Pulmonary artery endothelial cell (primary cell): Measurements from ENCODE around the gene TMEM178B. TPM values are rescaled to one million over a fixed set of nuclear protein-coding genes. Genes with fewer than 3 reads are reported as not detected.
"Not testable (repeated sequence)": the region's sequence is repeated elsewhere in the genome, so short reads cannot be mapped to it uniquely, and the experiment has no call there.

ENCODE experiments used
- DNase-seq: peaks from one replicate; pipeline ENCODE4 v3.0.0-alpha.2; 2011; ENCODE audit warnings: low read depth, low spot score
- total RNA-seq: library from RNA; depleted of rRNA; stranded (reverse); fragments of >200 nt; gene quantifications from 2 replicates; pipeline ENCODE4 v1.2.3, GENCODE V29; 2014

Gene TMEM178B
- total RNA-seq, 1 donor from 2014 or later = not detected

DNA sequence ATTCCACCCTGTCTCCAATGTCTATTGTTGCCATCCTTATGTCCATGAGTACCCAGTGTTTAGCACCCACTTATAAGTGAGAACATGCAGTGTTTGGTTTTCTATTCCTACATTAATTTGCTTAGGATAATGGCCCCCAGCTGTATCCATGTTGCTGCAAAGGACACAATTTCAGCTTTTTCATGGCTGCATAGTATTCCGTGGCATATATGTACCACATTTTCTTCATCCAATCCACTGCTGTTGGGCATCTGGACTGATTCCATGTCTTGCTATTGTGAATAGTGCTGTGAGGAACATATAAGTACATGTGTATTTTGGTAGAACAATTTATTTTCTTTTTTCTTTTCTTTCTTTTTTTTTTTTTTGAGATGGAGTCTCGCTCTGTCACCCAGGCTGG is 68.2 kb downstream of the TMEM178B start:
- no peak for DNase-seq

DNA sequence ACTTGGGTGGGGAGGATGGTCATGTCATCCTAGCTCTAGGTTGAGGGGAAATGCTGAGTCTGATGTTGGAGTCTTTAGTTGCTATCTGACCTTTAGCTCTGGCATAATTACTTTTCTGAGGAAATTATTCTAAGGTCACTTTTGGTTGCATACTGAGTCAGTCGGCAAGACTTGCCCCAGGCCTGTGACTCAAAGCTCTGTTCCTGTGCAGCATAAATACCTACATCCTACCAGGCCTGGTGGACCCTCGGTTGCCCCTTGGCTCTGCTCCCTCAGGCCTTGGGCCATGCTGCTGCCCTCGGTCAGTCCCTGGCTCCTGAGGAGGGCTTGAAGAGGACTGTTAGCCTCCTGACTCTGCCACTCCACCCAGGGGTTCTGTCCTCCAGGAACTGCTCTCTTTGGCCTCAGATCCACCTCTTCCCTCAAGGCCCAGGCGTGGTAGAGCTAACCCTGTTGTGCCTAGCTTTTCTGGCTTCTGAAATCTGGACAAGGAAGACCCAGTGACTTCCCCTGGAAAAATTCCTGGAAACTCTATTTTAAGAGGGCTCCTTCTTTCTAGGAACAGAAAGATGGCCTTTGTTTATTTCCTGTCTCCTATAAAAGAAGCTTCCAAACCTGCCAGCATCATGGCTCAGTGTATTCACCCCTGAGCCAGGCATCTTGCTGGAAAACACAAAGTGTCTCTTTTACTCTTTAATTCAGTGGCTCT is 71.2 kb downstream of the TMEM178B start:
- no peak for DNase-seq

DNA sequence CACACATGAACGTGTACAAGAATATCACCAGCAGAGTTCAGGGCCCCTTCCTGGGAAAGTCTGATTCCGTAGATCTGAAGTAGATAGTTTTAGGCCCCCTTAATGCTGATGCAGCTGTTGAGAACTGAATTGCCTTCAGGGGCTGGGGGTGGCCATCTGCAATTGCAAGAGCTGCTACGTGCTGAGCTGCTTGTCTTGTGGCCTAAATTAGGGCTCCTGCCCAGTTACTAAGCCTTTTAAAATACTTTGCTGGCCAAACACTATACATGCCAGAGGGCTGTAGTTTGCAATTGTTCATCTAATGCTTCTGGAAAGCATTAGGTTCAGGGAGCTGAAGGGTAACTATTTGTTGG is 71.7 kb downstream of the TMEM178B start:
- no peak for DNase-seq

DNA sequence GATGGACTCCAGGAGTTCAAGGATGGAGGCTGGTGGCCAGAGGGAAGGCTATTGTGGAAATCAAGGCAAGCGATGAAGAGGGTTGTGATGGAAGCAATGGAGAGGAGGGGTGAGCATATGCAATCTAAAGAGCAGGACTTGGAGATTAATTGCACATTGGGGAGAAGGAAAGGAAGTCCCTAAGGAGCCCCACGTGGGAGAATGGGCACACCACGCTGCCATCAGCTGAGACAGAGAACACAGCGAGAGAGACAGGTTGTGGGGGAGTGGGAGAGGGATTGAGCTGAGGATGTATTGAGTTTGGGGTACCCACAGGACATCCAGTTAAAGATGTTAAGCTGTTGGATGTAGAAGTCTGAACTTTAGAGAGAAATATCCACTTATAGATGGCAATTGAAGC is 73.6 kb downstream of the TMEM178B start:
- no peak for DNase-seq

GRCh38 chr7:141150465-141150864 is 76.6 kb downstream of the TMEM178B start:
- DNase-seq = no peak

DNA sequence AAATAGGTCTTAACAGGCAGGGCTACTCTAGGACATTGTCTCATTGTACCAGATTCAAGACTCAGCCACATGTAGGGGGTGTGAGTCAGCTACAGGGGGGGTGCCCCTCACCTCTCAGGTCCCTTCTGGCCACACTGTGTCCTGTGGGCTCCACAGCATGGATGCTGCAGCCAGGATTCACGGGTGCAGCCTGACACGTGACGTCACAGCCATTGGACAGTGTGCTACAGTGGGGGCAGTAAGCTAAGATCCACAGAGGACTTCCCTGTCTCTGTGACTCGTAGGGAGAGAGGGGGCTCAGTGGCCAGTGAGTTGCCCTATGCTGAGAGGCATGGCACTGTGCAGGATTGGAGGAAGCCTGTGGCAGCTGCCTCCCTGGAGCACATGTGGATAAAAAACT is 77.9 kb downstream of the TMEM178B start:
- no peak for DNase-seq

GRCh38 chr7:141153231-141153630 is 79.4 kb downstream of the TMEM178B start:
- no peak for DNase-seq

DNA sequence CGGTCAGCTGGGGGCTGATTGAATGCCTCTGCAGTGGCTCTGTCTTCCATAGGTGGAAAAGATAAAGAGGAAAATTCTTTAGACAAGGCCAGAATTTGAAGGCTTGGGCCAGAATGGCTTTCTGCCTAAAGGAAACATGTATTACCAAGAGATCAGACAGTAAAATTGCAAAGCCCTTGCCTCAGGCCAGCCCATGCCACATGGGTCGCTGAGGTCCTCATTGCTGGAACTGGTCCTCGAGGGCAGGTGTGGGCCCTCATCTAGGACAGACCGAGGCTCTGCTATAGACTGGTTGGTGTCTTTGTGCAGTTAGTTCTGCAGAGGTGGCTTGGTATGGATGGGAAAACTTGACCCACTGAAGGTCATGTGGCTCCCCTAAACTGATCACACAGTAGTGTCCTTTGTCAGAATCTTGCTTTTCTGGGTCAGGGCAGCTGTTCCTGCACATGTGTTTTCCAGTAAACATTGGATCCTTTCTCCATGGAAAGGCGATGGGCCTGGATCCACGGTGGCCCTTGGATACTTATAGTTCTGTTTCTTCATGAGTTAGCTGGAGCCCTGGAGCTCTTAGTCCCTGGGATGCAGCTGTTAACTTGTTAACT is 80.4 kb downstream of the TMEM178B start:
- DNase-seq = no peak

DNA sequence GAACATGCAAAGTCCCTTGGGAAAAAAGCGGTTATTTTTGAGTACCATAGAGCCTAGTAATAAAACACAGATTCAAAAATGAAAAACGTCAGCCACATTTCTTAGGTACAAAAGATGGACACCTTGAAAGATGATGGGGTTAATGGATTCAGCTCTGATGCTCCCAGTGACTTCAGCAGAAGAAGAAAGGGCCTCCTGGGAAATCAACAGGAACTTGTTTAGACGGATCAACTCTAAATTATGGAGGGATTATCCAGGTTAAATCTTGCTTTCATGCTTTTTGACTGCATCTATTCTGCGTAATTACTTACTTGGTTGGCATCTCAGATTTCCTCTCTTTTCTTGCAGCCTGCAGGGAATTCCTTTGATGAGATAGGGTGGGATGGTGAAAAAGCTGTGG is 82.5 kb downstream of the TMEM178B start:
- no peak for DNase-seq

DNA sequence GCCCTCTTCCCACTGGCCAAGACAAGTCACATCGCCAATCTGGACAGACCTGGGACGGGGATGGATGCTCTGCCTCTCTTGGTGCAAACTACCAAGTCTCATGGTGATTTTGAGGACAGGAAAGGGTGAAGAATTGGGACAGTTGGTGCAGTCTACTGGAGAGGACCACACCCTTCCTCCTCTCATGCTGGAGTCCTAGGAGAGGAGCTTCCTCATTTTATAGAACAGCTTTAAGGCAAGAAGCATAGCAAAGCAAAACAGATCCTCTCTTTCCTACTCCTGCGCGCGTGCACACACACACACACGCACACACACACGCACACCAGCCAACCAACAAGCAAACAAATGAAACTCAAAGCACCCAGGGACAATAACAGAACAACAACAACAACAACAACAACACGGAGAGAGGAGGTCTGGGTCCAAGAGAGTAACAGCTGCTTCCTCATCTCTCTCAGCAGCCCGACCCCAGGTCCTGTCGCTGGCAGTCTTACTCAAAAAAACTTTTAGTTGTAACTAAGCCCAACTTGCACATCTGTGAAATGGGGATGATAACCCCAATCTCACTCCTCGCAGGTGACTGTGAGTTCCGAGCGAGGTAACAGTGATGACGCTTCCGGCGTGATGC is 83.4 kb downstream of the TMEM178B start:
- no peak for DNase-seq

DNA sequence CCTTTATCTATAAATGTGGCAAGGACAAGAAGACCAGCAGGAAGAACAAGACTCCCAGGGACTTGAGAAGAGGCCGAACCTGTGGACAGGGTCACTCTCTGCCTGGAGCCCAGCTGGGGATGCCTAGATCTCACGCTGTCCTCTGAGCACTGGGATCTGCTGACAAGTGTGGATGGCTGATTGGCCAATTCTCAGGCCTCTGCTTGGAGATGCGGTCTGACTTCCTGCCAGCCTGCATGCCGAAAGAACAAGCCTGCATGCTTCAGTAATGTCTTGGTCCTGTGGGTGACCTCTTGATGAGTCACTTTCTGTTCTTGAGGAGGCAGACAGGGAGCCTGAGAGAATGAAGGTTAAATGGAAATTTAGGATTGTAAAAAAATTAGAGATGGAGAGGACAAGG is 84.7 kb downstream of the TMEM178B start:
- no peak for DNase-seq

DNA sequence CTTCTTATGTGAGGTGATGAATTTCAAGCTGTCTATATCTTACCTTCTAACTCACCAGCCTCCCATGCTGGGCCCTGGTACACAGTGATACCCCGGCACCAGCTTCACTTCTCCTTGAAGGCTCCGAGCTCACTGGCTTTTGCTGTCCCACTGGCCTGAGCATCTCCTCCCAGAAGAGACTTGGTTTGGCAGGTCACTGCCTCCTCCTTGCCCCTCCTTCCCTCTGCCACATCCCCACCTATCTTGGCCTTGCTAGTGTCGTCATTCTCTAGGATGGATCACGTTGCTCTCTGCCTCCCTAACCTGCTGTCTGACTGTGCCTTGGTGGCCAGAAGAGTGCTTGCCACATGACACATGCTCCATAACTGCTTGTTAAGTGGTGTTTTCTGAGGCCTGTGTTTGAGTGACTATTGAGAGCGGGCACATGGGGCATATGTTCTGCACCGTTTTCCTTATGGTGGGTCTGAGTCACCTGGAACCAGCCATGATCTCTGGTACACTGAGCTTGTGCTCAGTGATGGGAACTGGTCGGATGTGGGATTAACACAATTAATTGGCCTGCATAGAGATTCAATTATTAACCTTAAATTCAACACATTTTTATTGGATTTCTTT is 86.5 kb downstream of the TMEM178B start:
- no peak for DNase-seq

DNA sequence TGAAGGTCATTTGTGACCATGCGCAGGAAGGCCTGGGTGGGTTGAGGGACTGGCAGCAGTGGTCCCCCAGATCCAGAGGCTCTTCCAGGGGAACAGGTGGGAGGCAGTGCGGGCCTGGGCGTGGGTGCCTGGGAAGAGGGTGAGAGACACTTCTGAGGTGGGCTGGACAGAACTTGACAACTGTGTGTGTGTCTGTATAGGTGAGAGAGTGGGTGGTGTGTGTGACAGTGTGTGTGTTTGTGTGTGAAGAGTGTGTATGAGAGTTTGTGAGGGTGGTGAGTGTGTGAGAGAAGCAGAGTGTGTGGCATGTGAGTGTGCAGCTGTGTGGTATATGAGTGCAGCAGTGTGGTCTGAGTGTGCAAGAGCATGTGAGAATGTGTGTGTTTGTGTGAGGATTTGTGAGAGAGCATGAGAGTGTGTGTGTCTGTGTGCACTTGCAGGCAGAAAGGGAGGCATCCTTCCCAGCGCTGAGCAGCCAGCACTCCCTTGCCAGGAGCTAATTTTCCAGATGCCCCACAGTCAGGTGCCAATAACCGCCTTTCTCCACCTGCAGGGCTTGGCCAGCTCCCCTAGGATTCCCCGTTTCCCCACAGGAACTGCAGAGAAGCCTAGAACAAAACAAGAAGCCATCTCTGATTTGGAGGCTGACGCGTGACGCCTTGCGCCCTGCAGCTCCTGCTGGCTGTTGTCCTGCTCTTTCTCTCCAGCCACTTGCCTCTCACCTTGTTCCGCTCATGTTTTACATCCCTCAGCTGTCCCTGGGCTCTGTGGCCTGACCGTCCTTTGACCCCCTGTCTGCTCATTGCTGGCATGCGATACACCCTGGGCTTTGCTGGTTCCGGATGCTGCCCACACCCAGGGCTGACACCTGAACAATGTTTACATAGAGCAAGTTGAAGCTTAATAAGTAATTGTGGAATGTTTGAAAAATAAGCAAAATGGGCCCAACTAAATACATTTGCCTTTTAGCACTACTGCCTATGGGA is 88.0 kb downstream of the TMEM178B start:
- DNase-seq = no peak

DNA sequence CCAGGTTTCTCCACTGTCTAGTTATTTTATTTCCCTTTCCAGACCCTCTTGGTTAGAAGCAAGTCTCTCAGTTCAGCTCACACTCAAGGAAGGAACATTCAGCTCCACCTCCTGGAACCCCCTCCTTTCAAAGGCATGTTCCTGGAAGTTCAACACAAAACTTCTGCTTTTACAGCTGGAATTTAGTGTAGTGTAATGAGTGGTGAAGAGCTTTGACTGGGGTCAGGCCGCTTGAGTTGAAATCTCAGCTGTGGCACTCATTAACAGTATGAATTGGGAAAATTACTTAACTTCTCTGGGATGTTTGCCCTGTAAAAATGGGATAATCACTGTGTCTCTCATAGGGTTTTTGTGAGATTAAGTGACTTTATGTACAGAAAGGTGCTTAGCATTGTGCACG is 91.7 kb downstream of the TMEM178B start:
- no peak for DNase-seq

DNA sequence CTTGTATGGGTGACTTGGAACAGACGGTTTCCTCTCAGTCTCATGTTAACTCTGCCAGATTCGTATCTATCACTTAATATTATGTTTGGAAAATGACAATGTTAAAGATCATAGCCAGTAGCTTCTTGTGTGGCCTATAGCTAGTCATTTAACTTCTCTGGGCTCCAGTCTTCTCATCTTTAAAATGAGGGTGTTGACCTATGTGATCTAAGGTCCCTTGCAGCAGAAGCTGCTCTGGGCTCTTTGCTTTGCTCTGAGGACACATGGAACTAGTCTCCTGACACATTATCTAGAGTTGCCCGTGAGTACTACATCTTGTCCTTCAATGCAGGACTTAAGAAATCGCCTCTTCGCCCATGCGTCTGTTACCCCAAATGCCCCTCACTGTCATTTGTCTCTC is 93.1 kb downstream of the TMEM178B start:
- DNase-seq = no peak

DNA sequence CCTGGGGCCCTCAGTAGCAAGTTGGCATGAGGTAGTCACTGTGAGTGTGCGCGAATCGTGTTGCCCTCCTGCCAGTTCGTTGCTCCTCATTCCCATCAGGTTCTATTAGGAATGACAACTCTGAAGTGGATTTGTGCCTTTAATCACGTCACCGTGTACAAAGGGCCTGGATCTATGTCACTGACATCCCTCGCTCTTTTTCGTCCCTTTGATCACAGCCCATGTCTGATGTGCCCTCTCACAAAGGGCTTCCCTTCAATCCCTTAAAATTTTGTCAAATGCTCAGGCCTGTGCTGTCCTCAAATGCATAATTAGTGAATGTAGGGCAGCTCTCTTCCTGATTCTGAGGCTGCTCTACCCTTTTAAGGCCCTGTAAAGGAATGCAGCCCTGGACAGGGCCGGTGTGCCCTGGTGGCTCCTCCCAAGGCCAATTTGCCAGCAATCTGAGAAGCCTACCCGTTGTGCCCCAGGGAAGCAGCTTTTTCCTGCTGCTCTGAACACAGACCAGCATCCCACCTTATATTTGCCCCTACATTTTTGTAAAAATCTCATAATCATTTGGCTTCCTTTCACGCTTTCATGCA is 93.6 kb downstream of the TMEM178B start:
- DNase-seq = no peak

DNA sequence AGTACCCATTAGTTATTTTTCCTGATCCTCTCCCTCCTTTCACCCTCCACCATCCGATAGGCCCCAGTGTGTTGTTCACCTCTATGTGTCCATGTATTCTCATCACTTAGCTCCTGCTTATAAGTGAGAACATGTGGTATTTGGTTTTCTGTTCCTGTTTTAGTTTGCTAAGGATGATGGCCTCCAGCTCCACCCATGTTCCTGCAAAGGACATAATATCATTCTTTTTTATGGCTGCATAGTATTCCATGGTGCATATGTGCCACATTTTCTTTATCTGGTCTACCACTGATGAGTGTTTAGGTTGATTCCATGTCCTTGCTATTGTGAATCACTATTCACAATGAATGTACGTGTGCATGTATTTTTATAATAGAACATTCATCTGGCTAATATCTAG is 95.3 kb downstream of the TMEM178B start:
- DNase-seq = not testable (repeated sequence)

- not testable (repeated sequence) for DNase-seq
These were observed 101.9 kb downstream of the TMEM178B start for GRCh38 chr7:141175728-141176127.

GRCh38 chr7:141177120-141177519 is 103.3 kb downstream of the TMEM178B start:
- not testable (repeated sequence) for DNase-seq

DNA sequence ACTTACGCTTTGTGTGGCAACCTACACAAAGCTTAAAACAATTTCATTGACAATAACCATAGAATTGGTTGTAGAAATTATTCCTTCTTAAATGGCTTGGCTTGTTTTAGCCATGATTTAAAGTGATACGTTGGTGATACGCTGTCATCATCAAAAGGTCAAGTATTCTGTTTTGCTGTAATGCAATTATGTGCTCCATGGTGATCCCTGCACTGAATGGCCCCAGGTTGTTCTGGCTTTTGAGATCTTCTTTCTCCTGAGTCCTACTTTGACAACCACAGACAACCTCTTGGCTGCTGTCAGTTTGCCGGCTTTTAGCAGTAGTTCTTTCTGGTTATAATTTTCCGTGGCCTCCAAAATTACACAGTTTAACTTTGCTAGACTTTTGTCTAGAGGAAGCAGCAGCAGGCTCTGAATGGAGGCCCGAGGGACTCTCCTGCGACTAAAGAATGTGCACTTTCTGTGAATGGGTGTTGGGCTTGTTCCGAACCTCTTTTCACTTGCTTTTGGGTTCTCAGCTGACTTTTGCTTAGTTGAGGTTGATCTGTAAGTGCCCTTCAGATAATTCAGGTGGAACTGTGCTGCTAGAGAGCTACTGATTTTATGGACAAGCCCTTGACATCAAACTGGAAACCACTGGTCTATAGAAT is 104.7 kb downstream of the TMEM178B start:
- DNase-seq = no peak
